Stimulated activated CD8-positive, alpha-beta memory T cell treated with anti-CD3 and anti-CD28 coated beads, Interleukin-12 subunit alpha, Interleukin-12 subunit beta, amount 100 ng/mL, for 24 hours (primary cell): ENCODE results near the gene ZNF618.
"Not testable (repeated sequence)": the region's sequence is repeated elsewhere in the genome, so short reads cannot be mapped to it uniquely, and the experiment has no call there.

Source experiments
- DNase-seq: peaks from one replicate; pipeline ENCODE4 v3.0.0-alpha.2; 2020; ENCODE audit errors: extremely low read depth

Gene ZNF618

DNA sequence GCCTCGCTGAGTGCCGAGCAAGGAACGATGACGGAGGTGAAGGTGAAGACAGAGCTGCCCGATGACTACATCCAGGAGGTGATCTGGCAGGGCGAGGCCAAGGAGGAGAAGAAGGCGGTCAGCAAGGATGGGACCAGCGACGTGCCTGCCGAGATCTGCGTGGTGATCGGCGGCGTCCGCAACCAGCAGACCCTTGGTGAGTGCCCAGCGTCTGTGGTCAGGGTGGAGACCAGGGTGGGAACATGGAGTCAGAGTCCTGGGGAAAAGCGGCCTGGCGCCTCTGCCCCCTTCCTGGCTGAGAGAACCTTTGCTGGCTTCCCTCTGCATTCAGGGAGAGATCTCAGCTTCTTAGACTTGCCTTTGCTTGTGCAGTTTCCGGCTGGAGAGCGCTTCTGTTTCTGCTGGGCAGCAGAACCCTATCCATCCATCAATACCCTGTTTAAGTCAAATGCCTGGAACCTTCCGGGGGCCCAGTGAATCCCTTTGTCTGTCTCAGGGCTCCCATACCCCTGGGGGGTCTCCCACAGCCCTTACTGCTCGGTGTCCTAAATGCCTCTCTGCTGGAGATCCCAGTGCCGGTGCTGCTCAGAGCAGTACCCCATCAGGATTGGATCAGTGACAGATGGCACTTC, 112.4 kb downstream of the ZNF618 start:
- DNase-seq = no peak

DNA sequence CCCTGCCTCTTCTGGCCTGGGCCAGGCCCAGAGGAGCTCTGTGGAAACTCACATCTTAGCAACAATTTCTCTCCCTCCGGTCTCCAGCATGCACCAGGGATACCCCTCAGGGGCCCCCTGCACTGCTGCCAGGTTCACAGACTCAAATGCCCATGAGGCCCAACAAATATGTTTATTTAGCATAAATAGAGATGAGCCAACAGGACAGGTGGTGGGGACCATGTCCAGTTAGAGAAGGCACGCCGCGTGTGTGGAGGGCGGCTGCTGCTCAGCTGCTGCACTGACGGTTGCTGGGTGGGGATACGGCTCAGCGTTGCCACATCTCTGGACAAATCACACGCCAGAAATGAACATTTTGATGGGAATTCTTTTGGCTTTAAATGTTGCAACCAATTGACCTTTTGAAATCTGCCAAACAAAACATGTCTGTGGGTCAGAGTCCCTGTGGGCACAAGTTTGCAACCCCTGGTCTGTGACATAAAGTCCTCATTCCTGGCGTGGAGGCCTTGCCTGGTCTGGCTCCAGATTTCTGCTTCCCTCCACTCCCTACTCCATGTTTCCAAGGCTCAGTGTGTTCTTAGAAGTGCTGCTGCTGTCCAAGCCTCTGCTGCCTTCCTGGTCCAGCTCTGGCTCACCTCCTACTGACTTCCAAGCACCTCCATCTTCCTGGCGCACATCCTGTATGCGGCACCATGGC, 113.1 kb downstream of the ZNF618 start:
- DNase-seq = no peak

DNA sequence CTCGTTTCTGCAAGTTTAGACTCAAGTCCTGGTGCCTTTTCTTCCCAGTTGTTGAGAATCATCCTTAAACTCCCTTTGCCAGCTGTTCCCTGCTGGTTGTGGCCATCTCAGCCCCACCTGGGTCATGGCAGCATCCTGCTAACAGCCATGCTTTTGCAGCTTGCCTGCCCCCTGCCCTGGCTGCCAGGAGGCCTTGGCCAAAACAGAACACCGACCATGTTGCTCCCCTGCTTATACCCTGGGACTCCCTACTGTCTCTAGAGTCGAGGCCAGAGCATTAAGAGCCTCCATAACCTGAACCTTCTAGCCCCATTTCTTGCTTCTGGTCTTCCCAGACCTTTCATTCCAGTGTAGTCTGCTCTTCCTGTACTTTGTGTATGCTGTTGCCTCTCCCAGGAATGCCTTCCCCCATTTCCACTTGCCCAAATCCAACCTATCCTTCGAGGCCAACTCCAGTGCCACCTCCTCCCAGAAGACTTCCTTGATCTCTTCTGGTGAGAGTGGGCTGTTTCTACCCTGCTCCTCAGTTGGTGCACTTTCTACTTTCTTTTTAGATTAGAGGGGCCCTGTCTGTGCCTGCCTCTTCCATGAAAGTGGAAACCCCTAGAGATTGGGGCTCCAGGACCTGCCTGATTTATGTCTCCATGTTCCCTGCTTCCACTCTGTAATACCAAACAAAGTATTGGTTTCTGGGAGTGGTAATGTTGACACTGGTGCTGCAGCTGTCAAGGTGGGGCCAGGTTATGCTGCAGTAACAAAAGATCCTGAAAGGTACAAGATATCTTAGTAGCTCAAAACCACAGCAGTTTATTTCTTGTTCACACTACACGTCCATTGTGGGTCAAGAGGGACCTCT, 113.8 kb downstream of the ZNF618 start:
- DNase-seq = no peak

DNA sequence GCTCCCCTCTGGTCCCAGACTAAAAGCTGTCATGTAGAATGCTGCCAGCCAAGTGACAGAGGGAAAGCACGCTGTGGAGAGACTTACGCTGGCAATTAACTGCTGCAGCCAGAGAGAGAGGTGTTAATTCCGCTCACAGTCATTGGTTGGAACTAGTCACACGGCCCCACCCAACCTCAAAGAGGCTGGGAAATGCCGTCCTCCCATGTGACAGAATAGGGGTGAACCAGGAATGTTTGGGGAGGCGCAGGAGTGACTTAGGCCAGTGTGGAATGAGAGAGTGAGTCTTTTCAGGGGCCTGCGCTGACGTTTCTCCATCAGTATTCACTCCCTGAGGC, 114.4 kb downstream of the ZNF618 start:
- no peak for DNase-seq

DNA sequence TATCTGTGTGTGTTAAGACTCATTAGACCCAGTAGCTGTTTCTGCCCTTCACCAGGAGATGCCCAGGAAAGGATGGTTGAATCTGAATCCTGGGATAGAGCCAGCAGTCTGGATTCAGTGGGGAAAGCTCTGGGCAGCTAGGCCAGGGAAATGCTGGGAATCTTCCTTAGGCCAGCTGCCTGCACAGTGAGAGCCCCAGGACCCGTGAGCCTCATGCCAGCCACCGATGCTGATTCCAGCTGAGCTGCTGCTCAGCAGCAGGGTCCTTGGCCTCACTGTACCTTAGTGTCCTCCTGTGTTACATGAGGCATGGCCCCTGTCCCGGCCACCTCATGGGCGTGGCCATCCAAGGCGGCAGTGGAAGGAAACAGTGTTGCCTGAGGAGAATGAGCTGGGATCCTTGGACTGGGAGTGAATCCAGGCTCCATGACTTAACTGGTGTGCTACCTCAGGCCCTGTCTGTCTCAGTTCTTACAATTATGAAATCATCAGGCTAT, 114.9 kb downstream of the ZNF618 start:
- DNase-seq = no peak

DNA sequence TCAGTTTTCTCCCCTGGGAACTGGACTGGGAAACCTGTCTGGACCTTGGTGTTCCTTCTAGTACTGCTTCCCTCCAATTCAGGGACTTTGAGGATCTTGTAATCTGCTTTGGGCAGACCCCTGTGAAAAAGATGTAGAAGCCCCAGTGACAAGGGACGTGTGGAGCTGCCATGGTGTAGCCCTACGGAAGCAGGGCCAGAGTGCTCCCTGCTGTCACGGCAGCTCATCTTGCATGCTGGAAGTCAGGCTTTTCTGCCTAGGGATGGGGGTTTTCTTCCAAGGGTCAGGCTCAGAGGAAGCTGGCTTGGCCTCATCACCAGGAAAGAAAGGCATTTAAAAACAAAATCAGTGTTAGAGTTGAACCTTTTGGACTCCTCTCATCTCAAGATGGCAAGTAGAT, 115.6 kb downstream of the ZNF618 start:
- no peak for DNase-seq

DNA sequence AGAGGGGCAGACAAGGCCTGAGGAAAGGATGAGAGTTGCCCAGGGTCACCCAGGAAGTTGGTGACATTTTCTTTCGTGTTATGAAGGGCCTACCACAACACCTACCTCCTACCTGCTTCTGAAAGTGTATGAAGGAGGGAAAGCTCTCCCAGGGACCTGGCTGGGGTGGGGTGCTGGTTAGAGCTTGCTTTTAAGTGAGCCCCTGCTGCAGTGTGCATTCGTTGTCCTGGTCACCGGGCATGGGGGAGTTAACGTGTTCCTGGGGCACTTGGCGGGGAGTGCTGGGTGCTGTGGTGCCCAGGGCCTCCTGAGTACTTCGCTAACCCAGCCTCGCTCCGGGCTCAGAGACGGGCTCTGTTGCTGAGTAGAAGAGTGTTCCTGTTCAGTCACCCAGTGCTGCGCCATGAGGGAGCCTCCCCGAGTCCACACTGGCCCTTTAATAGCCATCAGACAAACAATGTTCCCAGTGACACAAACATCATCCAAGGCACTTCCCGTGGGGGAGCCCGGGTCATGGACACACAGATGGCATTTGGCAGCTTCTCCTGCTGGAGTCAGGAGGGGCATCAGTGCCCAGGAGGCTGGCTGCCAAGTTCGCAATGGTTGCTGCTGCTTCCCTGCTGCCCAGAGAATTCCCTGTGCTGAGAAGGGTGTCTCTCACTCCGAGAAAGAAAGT, 116.3 kb downstream of the ZNF618 start:
- DNase-seq = no peak

DNA sequence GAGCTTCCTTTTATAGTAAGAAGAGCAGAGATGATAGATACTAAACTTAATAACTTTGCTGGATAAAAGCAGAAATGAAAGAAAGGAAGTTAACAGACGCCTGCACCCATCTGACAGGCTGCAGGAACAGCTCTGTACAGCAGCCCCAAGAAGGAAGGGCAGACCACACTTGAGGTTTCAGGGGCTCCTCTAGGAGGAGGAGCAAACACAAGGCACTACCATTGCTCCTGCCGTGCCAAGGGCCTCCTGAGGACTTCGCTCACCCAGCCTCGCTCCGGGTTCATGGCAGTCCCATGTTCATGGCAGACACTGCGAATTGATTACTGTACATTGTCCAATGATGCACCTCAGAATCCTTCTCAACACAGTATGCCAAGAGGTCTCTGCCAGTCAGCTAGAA, 116.9 kb downstream of the ZNF618 start:
- DNase-seq = no peak

DNA sequence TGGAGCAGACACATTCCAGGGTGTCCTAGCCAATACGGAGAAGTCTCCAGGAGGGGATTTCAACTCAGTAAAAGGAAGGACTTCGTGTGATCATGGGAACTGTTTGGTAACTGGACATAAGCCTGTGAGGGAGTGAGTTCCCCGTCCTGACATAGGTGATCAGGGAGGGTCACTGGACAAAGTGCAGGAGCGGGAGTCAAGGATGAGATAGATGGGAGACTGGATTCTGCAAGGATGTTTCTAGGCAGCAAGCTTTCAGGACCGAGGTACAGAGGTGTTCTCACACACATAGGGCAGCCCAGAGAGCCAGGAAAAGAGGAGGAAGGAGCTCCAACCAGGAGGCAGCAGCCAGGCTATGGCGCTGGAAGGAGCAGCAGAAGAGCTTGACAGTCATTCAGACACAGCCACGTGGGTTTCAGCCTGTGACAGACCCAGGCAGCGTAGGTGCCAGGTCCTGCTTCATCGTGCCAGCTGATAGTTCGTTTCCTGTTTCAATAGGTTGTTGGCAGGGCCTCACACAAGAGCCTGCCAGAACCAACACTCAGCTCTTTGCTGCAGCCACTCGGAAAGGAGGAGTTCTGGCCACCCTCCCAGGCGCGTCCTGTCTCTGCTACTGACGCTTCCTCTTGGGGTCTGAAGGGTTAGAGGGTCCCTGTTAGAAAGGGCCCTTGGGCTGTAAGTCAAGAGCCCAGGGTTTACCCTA, 117.9 kb downstream of the ZNF618 start:
- no peak for DNase-seq

DNA sequence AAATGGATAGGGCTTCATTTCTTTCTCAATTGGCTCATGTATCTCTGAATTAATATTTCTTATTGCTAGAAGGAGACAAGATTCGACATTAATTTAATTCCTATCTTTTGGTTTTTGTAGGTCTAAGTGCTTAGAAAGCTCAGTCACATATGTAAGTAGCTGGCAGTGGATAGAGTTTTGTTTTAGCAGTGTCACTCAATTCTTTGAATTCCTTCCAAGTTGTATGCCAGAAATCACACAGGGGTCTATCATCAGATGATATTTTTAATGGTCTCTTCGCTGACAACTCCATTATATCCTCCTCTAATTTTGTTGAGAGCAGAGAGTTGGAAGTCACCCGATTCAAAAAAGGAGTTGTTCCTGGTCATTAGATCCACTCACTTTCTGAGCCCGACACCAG, 119.3 kb downstream of the ZNF618 start:
- DNase-seq = no peak

DNA sequence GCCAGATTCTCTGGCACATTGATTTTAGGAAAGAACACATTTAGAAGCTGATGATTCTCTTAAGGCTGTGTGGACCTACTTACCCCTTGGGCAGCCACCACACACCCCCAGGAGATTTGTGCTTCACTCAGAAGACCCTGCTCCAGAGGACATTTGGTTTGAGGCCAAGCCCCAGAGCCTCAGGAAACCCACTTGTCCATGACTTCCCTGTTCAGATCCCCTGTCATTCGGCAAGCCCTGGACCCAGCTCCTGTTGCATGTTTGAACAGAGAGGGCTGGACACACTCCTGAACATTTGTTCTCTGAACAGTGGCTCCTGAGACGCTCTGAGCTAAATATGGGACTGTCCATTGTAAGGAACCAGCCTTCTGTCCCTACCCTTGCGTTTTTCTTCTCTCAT, 119.9 kb downstream of the ZNF618 start:
- no peak for DNase-seq

DNA sequence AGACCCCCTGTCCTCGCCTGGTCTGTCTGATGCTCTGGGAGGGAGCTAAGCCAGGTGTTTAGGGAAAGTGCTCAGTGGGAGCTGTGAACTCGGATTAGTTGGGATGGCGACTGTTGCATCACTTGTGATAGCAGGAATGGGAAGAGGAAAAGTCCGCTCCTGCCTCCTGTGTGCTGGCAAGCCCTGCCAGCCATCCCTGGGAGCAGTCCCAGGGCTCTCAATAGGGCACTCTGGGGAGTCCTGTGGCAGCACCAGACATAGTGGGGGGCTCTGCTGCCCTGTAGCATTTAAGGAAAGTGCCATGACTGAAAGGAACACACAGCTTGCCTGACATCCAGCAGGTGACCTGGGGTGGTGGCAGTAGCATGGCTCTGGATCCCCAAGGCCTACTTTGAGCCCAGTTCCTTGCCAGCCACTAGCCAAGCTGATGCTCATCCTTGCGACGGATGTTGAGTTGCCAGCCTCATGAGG, 120.5 kb downstream of the ZNF618 start:
- no peak for DNase-seq

DNA sequence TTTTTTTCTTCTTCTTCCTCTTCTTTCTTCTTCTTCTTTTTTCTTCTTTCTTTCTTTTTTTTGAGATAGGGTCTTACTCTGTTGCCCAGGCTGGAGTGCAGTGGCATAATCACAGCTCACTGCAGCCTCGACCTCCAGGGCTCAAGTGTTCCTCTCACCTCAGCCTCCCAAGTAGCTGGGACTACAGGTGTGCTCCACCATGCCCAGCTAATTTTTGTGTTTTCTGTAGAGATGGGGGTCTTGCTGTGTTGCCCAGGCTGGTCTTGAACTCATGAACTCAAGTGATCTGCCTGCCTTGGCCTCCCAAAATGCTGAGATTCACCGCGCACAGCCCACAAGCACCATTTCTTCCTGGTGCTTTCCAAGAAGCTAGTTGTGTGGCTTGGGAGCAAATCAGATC, 121.0 kb downstream of the ZNF618 start:
- DNase-seq = not testable (repeated sequence)

DNA sequence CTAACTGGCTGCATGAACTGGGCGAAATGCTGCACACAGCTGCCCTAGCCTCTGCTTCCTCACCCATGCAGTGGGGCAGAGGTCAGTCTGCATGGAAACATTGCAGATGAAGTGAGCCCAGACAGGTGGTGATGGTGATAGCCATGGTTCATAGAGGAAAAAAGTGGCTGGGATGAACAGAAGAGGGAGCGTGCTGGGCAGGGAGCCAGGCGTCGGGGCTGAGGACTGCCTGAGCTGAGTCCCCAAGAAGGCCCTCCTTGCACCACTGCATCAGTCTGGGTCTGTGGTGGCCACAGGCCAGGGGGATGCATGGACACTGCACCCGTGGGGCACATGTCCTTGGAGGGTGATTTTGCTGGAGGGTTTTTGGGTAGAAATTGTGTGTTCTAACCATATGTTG, 121.5 kb downstream of the ZNF618 start:
- DNase-seq = no peak

DNA sequence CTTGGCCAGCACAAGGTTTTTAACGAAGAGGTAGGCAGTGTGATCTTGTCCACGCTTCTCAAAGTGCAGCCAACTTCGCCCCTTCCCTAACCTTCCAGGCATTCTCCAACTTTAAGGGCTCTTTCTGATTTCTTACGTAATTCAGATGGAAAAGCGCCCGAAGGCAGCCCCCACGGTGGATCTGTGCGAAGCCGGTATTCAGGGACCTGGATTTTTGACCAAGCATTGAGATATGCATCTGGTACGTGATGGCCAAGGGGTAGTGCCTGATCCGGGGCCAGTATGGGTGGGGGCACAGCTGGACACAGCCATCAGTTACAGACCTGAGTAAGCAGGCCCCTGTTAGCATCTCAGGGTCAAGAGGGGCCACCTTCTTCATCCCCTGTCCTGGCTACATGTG, 122.0 kb downstream of the ZNF618 start:
- DNase-seq = no peak

DNA sequence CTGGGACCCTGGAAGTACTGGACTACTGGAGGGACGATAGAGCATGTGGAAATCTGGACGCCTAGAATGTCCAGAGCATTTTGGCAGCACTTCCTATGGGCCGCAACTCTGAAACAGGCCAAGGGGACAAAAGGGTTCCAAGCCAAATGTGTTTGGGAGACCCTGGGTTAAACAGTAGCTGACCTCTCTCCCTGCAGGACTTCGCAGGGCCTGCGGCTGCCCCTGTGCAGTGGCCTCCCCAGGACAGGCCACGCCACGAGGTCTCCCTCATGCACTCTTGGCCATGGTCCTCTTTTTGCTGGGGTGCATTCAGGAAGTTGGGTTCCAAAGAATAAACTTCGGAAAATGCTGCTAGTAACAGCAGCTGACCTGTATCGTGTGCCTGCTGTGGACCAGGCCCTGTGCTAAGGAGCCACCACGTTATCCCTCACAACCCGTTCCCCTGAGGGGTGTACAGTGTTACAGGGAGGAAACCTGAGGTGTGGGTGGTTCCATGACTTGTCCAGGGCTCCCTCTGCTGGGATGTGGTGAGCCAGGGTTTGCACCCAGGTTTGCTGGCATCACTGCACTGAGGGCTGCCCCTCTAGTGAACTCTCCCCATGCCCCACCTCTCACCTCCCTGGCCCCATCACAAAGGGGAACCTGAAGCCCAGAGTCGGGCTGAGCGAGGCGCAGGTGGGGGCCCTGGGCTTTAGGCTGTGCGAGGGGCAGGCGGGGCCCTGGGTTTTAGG, 122.6 kb downstream of the ZNF618 start:
- no peak for DNase-seq

DNA sequence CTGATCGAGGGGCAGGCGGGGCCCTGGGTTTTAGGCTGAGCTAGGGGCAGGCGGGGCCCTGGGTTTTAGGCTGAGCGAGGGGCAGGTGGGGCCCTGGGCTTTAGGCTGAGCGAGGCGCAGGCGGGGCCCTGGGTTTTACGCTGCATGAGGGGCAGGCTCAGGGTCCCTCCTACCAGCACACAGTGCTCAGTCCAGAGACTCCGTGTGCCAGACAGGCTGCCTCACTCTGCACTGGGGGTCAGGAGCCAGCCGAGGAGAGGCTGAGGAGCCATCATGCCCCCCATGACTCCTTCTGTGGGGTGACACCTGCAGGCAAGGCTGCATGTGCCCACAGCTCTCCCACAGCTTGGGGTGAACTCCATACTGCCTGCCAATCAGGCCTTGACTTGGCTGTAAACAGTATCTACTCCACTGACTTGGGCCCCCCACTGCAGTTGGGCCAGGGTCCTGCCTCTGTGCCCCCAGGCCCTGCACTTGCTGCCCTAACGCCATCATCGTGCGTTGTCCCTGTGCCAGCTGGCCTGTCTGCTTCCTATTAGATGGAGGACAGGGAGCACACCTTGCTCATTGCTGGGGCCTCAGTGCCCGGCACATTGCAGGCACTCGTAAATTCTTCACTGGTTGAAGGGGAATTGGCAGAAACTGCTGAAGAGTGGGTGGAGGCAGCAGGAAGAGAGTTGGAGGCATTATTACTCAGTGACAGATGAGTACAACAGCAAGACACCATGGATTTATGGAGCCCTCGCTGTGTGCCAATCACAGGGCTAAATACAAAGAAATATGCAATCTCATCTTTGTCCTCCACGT, 123.3 kb downstream of the ZNF618 start:
- DNase-seq = no peak

DNA sequence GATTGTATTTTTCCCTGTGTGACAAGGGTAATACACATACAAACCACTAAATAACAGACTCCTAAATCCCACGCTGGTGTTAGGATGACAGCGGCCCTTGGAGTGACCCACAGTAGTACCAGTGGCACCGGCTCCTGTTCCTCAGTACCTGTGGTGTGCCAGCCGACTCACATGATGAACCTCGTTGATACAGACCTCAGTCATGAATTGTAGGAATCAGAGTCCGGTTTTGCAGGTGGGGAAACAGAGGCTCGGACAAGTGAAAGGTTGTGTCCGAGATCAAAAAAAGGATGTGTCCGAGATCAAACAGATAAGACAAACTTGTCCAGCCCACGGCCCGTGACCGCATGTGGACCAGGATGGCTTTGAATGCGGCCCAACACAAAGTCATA, 124.0 kb downstream of the ZNF618 start:
- DNase-seq = no peak

DNA sequence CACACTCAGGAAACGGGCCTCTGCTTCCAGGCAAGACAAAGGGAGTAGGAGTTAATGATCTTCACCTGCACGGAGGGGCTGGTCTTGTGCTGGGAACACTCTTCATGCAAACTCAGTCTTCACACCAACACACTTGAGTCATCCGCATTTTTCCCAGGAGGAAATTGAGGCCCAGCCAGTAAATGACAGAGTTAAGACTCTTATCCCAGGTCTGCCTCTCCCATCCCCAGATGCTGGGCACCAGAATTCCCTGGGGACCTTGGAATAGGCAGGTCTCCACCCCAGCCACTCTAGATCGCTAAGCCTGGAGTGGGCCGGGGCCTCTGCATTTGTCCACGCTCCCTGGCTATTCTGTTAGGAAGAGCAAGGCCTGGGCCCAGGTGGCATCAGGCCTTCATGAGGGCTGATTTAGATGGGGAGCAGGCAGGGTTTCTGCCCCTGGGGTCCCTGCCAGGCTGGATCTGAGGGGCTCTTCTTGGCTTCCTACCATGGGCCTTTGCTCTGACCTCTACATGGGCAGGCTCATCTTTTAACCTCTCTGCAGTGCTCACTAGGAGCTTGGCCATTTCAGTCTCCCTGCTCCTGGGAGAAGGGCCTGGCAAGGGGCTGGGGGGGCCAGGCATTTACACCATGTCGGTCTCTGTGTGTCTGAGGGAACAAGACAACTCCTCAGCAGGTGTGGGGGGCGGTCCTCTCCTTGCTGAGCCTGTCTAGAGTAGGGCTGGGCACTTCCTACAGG, 124.7 kb downstream of the ZNF618 start:
- DNase-seq = no peak

DNA sequence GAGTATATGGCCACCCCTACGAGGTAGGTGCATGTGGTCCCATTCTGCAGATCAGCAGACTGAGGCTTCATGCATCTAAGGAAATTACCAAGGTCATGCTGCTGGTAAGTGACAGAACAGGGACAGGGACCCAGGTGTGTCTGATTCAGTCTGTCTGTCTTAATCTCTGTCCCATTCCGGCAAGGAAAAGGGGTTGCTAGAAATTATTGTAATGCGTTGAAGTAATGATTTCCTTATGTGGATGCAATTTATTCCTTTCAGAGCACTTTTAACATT, 125.2 kb downstream of the ZNF618 start:
- no peak for DNase-seq
